ENCODE data around the gene LEFTY2.
A peak's percentile ranks its signal among the peaks of the same experiment; 100 is the strongest.
"Not testable (repeated sequence)": the region's sequence is repeated elsewhere in the genome, so short reads cannot be mapped to it uniquely, and the experiment has no call there.

Gene LEFTY2, protein sequence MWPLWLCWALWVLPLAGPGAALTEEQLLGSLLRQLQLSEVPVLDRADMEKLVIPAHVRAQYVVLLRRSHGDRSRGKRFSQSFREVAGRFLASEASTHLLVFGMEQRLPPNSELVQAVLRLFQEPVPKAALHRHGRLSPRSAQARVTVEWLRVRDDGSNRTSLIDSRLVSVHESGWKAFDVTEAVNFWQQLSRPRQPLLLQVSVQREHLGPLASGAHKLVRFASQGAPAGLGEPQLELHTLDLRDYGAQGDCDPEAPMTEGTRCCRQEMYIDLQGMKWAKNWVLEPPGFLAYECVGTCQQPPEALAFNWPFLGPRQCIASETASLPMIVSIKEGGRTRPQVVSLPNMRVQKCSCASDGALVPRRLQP

DNA sequence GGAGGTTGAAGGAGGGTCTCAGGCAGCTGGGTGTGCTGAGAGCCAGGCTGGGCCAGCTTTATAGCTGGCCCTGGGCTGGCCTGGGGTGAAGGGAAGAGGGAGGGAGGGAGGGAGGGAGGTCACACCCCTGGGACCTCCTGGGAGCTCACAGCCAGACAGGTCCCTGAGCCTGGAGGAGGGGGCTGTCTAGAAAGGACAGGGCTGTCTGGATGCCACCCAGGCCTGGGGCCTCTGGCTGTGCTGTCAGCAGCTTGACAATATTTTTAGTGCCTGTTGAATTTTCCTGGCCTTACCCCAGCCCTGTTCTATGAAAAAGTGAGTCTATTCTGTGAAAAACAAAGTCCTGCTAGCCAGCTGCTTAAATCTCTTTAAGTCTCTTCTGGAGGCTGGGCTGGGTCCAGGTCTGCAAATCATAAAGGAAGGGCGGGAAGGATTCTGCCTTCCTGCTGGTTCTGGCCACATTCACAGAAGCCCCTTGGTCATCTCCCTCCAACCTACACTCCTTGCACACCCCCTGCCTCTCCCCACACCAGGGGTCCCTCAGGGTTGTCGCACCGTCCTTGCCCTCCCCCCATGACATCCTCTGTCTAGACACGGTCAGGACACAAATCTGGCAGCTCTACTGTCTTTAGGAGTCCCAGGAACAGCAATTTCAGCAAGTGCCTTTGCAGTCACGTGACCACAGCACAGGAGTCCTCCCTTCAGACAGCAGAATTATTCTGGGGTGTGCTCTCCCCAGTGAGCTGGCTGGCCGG is at the start of gene LEFTY2:
LEFTY2 (minus strand) TSS at position 34 of the 755 bp plus-strand sequence. CDS start 80 bp downstream, outside the sequence.
- no peak for DNase-seq (ENCODE audit: low read depth in 2 of 2)

DNA sequence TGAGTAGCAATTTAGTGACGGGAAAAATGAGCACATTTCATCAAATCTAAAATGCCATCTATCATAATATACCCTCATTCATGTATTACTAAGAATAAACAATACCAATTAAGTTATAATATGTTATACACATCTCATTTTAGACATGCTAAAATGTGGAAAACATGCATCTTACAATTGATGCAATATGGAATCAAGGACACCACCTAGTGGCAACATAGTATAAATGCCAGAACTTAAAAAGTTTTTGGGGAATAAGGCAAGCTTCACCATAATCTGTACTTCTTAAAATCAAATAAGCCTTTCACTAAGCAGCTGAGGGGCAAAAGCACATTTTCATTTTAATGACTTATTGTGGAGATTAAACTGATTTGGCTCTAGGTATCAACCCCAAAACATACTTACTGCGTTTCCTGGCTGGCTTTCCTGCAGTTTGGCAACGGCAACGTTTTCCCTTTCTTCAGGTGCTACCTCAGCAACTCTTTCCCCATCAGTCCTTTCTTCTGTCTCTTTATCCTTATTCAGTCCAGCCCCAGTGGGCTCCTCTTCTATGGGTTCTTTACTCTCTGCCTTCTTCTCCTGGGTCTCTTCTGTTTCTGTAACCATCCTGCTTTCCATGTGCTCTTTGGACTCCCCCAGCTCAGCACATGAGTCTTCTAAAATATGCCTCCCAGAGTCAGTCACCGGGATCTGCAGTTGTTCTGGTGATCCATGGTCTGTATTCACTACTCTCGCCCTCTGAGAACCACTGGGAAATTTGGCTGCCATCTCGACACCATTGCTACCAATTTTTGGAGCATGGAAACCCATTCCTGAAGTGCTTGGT is 46.7 kb upstream of the LEFTY2 start:
- DNase-seq (ENCODE audit: low read depth in 2 of 2): no peak

DNA sequence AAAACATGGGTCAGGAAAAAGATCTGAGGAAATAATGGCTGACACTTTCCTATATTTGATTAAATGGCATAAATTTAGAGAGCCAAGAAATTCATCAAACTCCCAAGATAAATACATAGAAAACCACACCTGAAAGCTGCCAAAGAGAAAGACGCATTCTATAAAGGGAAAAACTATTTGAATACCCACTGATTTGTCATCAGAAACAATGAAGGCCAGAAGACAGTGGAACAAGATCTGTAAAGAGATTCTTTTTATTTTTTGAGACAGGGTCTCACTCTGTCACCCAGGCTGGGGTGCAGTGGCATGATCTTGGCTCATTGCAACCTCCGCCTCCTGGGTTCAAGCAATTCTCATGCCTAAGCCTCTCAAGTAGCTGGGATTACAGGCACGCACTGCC is 40.7 kb upstream of the LEFTY2 start:
- DNase-seq (ENCODE audit: low read depth in 2 of 2): no peak

DNA sequence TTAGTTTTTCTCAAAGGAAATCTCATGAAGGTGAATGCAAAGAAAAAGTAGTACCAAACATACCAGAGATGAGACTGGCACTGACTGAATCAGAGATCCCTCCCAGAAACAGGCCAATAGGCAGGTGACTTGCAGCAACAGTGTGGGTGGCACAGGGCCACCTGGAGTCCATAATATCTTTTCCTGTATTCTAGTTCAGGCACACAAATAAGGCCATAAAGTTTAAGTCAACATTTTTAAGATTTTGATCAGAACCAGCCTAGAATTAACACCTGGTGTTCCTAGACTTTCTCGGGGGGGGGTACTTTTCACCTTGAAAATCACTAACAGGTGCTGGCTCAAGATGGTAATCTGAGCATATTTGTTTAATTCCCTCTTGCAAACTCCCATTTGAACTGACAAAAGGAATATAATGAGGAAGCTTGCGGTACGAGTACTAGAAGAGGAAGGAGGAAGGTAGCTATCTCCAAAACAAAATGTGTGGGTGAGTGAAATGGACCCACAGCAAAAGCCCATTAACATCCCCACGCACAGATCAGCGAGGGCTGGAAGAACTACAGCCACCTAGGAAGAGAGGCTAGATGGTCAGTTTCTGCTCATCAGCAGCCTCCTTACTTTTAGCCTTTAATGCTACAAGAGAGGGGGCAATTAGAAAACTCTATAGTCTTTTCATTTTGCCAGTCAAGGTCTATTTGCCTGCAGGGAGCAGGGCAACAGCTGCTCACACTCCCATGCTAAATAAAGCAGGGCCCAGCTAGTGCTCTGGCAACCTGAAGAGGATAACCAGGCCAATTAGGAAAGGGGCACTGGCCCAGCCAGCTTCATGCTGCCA is 39.2 kb upstream of the LEFTY2 start:
- no peak for DNase-seq (ENCODE audit: low read depth in 2 of 2)

DNA sequence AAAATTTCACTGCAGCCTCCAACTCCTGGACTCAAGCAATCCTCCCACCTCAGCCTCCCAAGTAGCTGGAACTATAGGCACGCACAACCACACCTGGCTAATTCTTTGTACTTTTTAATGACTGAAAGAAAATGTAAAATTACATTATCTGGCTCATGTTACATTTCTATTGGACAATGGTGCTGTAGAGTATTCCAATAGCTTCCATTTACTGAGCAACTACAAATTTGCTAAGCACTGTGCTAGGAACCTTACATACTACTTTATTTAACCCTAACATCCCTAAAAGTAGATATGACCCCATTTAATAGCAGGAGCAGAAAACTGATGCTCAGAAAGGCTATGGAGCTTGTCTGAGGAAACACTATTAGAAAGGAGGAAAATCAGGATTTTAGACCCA is 38.4 kb upstream of the LEFTY2 start:
- no peak for DNase-seq (ENCODE audit: low read depth in 2 of 2)

DNA sequence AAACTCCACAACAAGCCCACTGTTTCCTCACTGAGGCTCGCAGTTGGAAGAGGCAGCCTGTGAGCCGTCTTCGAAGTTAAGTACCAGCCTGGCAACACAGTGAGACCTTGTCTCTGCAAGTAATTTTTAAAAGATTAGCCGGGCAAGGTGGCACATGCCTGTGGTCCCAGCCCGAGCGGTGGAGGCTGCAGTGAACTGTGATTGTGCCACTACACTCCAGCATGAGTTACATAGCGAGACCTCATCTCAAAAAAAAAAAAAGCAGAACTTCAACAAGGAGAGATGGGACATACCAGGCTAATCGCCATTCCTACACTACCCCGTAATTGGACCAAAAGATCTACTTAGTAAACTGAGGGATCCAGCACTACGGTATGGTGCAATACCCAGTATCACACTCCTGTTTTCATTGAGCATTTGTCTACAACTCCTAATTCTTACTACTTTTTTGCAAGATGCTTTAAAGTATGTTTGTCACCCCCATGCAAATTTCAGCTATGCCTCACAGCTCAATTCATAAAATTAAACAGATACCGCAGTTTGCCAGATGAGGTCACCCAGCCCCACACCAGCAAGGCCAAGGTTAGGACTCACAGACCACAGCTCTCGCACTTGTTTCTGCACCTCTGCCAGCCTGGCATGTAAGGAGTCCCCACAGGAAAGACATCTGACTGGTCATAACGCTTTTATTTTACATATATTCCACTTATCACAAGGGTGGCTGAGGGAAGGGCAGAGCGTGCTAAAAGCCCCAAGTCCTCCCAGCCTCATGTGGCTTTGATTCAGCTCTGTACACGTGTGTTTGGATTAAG is 37.1 kb upstream of the LEFTY2 start:
- DNase-seq (ENCODE audit: low read depth in 2 of 2): no peak

DNA sequence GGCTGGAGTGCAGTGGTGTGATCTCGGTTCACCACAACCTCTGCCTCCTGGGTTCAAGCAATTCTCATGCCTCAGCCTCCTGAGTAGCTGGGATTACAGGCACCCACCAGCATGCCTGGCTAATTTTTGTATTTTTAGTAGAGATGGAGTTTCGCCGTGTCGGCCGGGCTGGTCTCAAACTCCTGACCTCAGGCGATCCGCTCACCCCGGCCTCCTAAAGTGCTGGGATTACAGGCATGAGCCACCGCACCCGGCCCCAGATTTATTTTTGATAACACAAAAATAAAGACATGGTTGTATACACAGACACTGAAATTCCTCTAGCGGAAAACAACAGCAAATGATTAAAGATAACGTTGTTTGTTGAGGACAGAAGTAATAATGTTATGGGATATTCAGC is 34.1 kb upstream of the LEFTY2 start:
- DNase-seq (ENCODE audit: low read depth in 2 of 2): not testable (repeated sequence)

DNA sequence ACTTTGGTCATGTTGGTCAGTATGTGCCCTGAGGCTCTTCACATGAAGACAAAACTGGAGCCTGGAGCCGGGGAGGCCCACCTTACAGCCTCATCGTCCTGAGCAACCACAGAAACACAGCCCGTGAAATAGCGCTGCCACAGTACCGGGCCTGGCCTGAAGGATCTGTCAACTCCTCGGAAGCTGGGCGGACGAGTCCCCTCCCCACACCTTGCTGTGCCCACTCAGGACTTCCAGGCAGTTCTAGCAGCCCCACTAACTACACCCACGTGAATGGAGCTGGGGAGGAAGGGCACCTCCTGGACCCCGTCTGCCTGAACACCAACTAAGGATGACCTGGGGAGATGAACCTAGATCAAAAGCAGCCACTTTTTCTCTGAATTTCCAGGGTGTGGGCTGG is 33.4 kb upstream of the LEFTY2 start:
- DNase-seq (ENCODE audit: low read depth in 2 of 2): no peak

DNA sequence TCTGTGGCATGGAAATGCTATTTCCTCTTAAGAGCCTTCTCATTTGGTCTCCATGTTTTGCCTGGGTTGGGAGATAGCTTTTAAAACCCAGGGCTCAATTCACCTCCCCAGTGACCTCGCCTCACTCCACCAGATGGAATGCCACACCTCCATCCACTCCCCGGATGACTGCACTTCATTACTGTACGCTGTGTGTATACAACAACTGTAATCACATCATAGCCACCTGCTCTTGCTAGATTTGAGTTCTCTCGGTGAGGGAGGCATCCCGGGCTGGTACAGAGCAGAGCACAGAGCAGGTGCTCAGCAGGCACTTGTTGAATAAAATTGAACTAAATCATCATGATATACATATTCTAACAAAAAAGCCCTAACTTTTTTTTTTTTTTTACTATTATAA is 32.1 kb upstream of the LEFTY2 start:
- no peak for DNase-seq (ENCODE audit: low read depth in 2 of 2)

DNA sequence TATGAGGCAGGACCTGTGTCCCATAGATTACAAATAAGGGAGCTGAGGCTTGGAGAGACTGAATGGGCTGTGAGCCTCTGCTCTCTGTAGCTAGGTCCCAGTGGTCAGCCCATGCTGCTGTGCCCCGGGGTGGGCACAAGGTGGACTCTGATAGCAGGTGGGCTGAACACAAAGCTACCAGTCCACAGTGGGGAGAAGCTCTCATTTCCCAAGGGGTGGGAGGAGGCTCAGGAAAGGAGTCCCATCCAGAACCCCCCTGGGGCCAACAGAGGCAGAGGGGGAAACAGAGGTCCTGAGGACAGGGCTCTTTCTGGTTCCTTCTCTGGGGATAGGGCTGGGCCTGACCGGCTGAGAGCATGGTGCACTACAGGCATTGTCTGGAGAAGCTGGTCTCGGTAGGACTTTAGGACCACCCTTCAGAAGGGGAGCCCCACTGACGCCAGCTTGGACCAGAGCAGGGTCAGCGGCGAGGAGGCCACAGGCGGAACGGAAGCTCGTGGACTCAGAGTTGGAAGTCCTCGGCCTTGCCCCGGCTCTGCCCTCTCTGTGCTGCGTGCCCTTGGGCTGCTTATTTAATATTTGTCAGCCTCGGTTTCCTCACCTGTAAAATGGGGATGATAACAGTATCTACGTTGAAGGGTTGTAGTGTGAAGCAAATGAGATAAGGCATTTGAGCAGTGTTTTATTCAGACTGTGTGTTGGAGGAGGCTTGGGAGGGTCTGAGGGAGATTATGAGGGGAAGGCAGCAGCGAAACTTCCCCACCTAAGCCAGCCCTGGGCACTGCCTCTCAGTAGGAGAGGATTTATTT is 31.5 kb upstream of the LEFTY2 start:
- no peak for DNase-seq (ENCODE audit: low read depth in 2 of 2)

DNA sequence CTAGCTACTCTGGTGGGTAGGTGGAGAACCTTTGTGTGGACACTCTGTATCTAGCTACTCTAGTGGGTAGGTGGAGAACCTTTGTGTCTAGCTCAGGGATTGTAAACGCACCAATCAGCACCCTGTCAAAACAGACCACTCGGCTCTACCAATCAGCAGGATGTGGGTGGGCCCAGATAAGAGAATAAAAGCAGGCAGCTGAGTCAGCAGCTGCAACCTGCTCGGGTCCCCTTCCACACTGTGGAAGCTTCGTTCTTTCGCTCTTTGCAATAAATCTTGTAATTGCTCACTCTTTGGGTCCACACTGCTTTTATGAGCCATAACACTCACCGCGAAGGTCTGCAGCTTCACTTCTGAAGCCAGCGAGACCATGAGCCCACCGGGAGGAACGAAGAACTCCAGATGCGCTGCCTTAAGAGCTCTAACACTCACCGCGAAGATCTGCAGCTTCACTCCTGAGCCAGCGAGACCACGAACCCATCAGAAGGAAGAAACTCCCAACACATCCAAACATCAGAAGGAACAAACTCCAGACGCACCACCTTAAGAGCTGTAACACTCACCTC is 29.7 kb upstream of the LEFTY2 start:
- not testable (repeated sequence) for DNase-seq (ENCODE audit: low read depth in 2 of 2)

DNA sequence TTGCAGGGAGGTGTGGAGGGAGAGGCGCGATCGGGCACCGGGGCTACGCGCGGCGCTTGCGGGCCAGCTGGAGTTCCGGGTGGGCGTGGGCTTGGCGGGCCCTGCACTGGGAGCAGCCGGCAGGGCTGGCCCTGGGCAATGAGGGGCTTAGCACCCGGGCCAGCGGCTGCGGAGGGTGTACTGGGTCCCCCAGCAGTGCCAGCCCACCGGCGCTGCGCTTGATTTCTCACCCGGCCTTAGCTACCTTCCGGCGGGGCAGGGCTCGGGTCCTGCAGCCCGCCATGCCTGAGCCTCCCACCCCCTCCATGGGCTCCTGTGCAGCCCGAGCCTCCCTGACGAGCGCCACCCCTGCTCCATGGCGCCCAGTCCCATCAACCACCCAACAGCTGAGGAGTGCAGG is 28.7 kb upstream of the LEFTY2 start:
- DNase-seq (ENCODE audit: low read depth in 2 of 2): not testable (repeated sequence)

DNA sequence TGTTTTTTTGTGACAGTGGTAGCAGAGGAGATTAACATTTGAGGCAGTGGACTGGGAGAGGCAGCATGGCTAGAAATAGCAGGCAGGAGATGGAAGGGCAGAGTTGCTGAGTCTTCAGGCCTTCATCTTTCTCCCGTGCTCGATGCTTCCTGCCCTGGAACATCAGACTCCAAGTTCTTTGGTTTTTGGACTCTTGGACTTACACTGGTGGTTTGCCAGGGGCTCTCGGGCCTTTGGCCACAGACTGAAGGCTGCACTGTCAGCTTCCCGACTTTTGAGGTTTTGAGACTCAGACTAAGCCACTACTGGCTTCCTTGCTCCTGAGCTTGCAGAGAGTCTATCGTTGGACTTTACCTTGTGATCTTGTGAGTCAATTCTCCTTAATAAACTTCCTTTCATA is 24.2 kb upstream of the LEFTY2 start:
- DNase-seq (ENCODE audit: low read depth in 2 of 2): no peak

DNA sequence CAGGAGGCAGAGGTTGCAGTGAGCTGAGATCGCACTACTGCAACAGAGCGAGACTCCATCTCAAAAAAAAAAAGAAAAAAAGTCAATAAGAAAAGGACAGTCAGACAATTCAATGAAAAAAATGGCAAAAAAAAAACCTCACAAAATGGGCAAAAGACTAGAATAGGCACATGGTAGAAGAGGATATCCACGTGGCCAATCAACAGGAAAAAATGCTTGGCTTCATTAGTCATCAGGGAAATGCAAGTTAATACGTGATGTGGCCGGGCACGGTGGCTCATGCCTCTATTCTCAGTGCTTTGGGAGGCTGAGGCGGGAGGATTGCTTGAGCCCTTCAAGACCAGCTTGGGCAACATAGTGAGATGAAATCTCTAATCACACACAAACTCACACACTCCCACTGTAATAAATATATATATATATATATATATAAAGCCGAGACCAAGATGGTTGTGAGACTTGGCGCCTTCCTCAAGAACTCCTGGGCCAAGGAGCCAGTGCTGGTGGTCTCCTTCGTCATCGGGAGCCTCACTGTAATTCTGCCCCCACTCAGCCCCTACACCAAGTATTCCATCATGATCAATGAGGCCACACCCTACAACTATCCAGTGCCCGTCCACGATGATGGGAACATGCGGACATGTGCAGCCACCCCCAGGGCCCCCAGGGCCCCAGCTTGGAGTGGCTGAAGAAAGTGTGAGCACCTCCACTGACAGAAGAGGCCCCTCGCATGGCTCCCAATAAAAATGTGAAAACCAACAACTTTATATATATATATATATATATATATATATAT is 22.9 kb upstream of the LEFTY2 start:
- no peak for DNase-seq (ENCODE audit: low read depth in 2 of 2)

DNA sequence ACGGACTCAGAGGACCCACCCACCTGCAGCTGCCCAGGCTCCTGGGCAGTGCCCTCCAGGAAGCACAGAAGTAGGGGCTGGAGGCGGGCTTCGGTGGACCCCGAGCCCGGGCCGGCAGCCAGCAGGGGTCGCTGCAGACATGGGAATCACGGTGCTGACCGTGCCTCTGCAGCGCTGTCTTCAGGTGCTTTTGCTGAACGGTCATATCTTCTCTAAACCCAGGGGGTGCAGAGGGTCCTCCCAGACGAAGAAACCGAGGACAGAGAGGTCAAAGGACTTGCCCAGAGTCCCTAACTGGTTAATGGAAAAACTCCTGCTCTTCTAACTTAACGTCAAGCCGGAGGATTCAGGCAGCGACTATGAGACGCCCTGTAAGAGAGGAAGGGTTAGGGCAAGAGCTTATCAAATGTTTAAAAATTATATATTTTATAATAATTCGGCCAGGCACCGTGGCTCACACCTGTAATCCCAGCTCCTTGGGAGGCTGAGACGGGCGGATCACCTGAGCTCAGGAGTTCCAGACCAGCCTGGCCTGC is 21.5 kb upstream of the LEFTY2 start:
- DNase-seq (ENCODE audit: low read depth in 2 of 2): peak; percentile 24 to 72

DNA sequence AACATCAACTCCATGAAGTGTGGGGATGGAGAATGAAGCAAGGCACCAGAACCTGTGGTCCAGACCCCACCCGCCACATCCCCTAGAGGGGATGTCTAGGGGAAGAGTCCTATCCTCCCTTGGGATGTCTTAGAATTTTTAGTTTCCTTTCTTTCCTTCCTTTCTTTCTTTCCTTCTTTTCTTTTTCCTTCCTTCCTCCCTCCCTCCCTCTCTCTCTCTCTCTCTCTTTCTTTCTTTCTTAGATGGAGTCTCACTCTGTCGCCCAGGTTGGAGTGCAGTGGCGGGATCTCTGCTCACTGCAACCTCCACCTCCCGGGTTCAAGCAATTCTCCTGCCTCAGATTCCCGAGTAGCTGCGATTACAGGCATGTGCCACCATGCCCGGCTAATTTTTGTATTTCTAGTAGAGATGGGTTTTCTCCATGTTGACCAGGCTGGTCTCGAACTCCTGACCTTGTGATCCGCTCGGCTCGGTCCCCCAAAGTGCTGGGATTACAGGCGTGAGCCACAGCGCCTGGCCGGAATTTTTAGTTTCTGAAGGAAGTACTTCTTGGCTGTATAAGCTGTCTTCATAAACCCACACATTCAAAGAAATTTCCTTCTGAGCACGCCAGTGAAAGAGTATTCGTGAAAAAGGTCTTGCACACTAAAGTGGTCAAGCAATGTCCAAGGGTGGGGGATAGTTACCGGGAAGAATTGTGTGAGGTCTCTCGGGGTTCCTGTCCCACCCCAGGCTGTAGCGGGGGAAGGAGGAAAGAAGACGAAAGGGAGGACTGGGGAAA is 20.8 kb upstream of the LEFTY2 start:
- DNase-seq (ENCODE audit: low read depth in 2 of 2): no peak

DNA sequence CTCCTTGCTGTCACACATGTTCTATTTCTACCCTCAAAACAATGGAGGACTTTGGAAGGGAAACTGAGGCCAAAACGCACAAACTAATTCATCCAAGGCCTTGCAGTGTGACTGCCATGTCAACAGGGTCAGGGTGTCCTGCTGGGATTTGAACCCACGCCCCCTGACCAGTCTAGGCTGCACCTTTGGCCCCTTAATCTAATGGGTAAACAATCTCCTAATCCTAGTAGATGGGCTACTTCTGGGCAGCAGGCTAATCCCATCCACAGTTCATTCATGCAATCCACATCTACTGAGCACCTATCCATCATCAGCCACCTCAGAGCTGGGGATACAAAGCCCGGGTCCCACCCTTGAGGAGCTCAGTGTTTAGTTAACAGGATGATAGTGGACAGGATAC is 17.0 kb upstream of the LEFTY2 start:
- no peak for DNase-seq (ENCODE audit: low read depth in 2 of 2)

DNA sequence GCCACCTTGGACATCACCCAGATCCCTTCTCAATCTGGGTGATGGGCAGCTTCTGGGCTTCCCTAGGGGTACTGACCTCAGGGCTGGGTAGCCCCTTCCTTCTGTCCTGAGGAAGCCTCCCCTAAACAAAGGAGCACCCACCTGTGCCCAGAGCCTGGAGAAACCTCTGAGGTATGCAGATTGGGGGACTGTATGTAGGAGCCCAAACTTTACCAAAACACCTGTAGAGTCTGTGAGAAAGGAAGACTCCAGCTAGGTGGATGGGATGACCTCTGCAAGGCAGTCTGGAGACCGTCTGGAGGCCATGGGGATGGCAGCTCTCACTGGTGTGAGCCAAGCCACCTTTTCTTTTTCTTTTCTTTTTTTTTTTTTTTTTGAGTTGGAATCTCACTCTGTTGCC is 13.7 kb upstream of the LEFTY2 start:
- DNase-seq (ENCODE audit: low read depth in 2 of 2): no peak

Measured in stimulated activated CD4-positive, alpha-beta T cell treated with anti-CD3 and anti-CD28 coated beads, Interleukin-12 subunit alpha, Interleukin-12 subunit beta, amount 100 ng/mL, for 24 hours (primary cell).